Panc1 (cell line): Measurements from ENCODE around the gene ALDH7A1. TPM values are rescaled to one million over a fixed set of nuclear protein-coding genes. Genes with fewer than 3 reads are reported as not detected.

Experiments
- ATAC-seq: fragments of 200-7000 bp; cut with Tn5 transposase; 2 replicates; pipeline ENCODE4 v1.9.1; 2020; ENCODE audit warnings: mild to moderate bottlenecking, moderate library complexity
- BruUV-seq: library from RNA; stranded (reverse); fragments of 400-500 nt; replicated peaks from 2 replicates; lab custom pipeline; 2021; lab: Mats Ljungman, UMichigan
- CTCF ChIA-PET: fragments of 300-600 bp; sonication (Branson Sonifier 250); formaldehyde crosslinking; loops from one replicate; lab custom pipeline; 2022; ENCODE audit warnings: antibody characterized with exemption; lab: Charles Lee
- POLR2A ChIA-PET: fragments of 300-600 bp; sonication (Branson Sonifier 250); formaldehyde crosslinking; loops from one replicate; lab custom pipeline; 2022; ENCODE audit warnings: antibody characterized with exemption; lab: Charles Lee
- DNase-seq: peaks from one replicate; pipeline ENCODE4 v3.0.0-alpha.2; 2010; ENCODE audit warnings: low read depth, low spot score
- H3K27ac ChIP-seq: 2 replicates; pipeline ENCODE4 v1.5.1; 2011; ENCODE audit warnings: mild to moderate bottlenecking, low read length, inconsistent platforms
- H3K27me3 ChIP-seq: fragments of 200-500 bp; sonication (Bioruptor generic); 2 replicates; pipeline ENCODE4 v1.6.0; 2014; ENCODE audit warnings: low read length, inconsistent platforms; ENCODE audit not compliant: control insufficient read depth, insufficient read depth
- H3K36me3 ChIP-seq: fragments of 200-500 bp; sonication (Bioruptor generic); 2 replicates; pipeline ENCODE4 v1.5.1; 2014; ENCODE audit warnings: inconsistent platforms, mild to moderate bottlenecking, low read length, moderate library complexity; ENCODE audit not compliant: control insufficient read depth, insufficient read depth
- H3K4me1 ChIP-seq: 2 replicates; pipeline ENCODE4 v1.5.1; 2011; ENCODE audit warnings: inconsistent platforms, mild to moderate bottlenecking, low read length, moderate library complexity; ENCODE audit not compliant: control insufficient read depth, insufficient read depth
- H3K4me3 ChIP-seq, 2 experiments: 2 replicates each; pipeline ENCODE4 v1.5.1; 2011 to 2012; ENCODE audit warnings: low read depth in 2 of 2, low read length in 2 of 2, mild to moderate bottlenecking in 2 of 2, inconsistent platforms in 1 of 2, moderate library complexity in 1 of 2
- H3K9me3 ChIP-seq: fragments of 200-500 bp; sonication (Bioruptor generic); 2 replicates; pipeline ENCODE4 v1.5.1; 2014; ENCODE audit warnings: low read depth, mild to moderate bottlenecking, inconsistent platforms, low read length, moderate library complexity; ENCODE audit not compliant: control insufficient read depth, insufficient read depth
- CTCF ChIP-seq: fragments of 450-650 bp; IDR thresholded peaks from 2 replicates; pipeline ENCODE4 v1.5.1; 2017; ENCODE audit warnings: mild to moderate bottlenecking
- POLR2AphosphoS5 ChIP-seq: IDR thresholded peaks from 2 replicates; pipeline ENCODE4 v1.6.1; 2012; ENCODE audit warnings: mild to moderate bottlenecking, low read depth, low read length, moderate library complexity
- REST ChIP-seq, 2 experiments: IDR thresholded peaks; 2 replicates each; pipeline ENCODE4 v1.6.1; 2011 to 2012; ENCODE audit warnings: low read depth in 2 of 2, control low read depth in 1 of 2, low read length in 1 of 2, mild to moderate bottlenecking in 1 of 2, moderate library complexity in 1 of 2; ENCODE audit not compliant: insufficient read depth in 1 of 2
- SIN3A ChIP-seq: IDR thresholded peaks from 2 replicates; pipeline ENCODE4 v1.6.1; 2012; ENCODE audit warnings: low read depth, mild to moderate bottlenecking, low read length, moderate library complexity, borderline replicate concordance; ENCODE audit not compliant: insufficient read depth
- TCF7L2 ChIP-seq: IDR thresholded peaks from 2 replicates; pipeline ENCODE4 v1.6.1; 2011; ENCODE audit warnings: mild to moderate bottlenecking, low read depth, low read length, inconsistent platforms
- in situ Hi-C: cut with HindIII; loops from 2 replicates; pipeline ENCODE4 v1.10.0; 2016; ENCODE audit warnings: low sequenced_read_pairs, low pct_unique_long_range_greater_than_20kb
- intact Hi-C: fragments of 100-400 bp; cut with micrococcal nuclease; formaldehyde crosslinking; loops from one replicate; pipeline ENCODE4 v1.10.0; 2022; ENCODE audit not compliant: unreplicated experiment
- total RNA-seq: library from RNA; stranded (reverse); gene quantifications from one replicate; pipeline ENCODE4 v1.2.1, GENCODE V29; 2021; ENCODE audit not compliant: unreplicated experiment

ALDH7A1 gene
- total RNA-seq, 1 experiment from 2014 or later: 52.9 TPM

- intact Hi-C loops (no loop called here), in situ Hi-C loops (no loop called here)
- no TSS peak for BruUV-seq
- H3K27ac ChIP-seq: no peak overlapping the region
- TF ChIP-seq TCF7L2: no peak
- no peak for TF ChIP-seq POLR2AphosphoS5
- no peak for TF ChIP-seq CTCF
- no peak for TF ChIP-seq SIN3A
- TF ChIP-seq REST (IDR thresholded peaks at IDR 0.05; ENCODE audit: insufficient read depth in 1 of 2, low read depth in 2 of 2, low read length in 1 of 2): no peak
- DNase-seq: no peak
- ChIA-PET CTCF (interaction anchor here (0.6 to 0.7 kb wide), 2 partner anchors 33 to 44 kb away, joined by 3 read pairs; no protein-coding TSS in a partner anchor), POLR2A (interaction anchor here (0.5 kb wide), 1 partner anchor 36 kb away, joined by 6 read pairs; no protein-coding TSS in a partner anchor)
- H3K4me3 ChIP-seq: no peak overlapping the region
- H3K9me3 ChIP-seq: no peaks in the 10 kb centered on the region
- no peak for ATAC-seq
- H3K4me1 ChIP-seq: no peaks in the 10 kb centered on the region
- no peaks in the 10 kb centered on the region for H3K36me3 ChIP-seq
- no peaks in the 10 kb centered on the region for H3K27me3 ChIP-seq
Observed at GRCh38 chr5:126499278-126499677, 95.7 kb downstream of the ALDH7A1 start.

GRCh38 chr5:126497506-126497905 lies 97.5 kb downstream of the ALDH7A1 start:
- in situ Hi-C loops: no loop called here
- ChIA-PET CTCF (no interaction called here), POLR2A (no interaction called here)
- TF ChIP-seq POLR2AphosphoS5: no peak
- no peak for TF ChIP-seq CTCF
- TF ChIP-seq SIN3A: no peak
- TF ChIP-seq TCF7L2: no peak
- no peak for TF ChIP-seq REST (IDR thresholded peaks at IDR 0.05; ENCODE audit: insufficient read depth in 1 of 2, low read depth in 2 of 2, low read length in 1 of 2)
- ATAC-seq (no peak), DNase-seq (no peak)
- H3K36me3 ChIP-seq: no peaks in the 10 kb centered on the region
- intact Hi-C loops: no loop called here
- no peaks in the 10 kb centered on the region for H3K4me1 ChIP-seq
- H3K27me3 ChIP-seq: no peaks in the 10 kb centered on the region
- BruUV-seq: no TSS peak
- H3K27ac ChIP-seq: no peak overlapping the region
- H3K9me3 ChIP-seq: no peaks in the 10 kb centered on the region
- H3K4me3 ChIP-seq: no peak overlapping the region
